ENCODE data around the gene NUDT8.
"Not testable (repeated sequence)": the region's sequence is repeated elsewhere in the genome, so short reads cannot be mapped to it uniquely, and the experiment has no call there.

The NUDT8 gene

GRCh38 chr11:67641338-67642172 lies 11.8 kb upstream of the NUDT8 start:
- no peak for DNase-seq (ENCODE audit: low spot score)

GRCh38 chr11:67640758-67641337 lies 11.1 kb upstream of the NUDT8 start:
- no peak for DNase-seq (ENCODE audit: low spot score)

DNA sequence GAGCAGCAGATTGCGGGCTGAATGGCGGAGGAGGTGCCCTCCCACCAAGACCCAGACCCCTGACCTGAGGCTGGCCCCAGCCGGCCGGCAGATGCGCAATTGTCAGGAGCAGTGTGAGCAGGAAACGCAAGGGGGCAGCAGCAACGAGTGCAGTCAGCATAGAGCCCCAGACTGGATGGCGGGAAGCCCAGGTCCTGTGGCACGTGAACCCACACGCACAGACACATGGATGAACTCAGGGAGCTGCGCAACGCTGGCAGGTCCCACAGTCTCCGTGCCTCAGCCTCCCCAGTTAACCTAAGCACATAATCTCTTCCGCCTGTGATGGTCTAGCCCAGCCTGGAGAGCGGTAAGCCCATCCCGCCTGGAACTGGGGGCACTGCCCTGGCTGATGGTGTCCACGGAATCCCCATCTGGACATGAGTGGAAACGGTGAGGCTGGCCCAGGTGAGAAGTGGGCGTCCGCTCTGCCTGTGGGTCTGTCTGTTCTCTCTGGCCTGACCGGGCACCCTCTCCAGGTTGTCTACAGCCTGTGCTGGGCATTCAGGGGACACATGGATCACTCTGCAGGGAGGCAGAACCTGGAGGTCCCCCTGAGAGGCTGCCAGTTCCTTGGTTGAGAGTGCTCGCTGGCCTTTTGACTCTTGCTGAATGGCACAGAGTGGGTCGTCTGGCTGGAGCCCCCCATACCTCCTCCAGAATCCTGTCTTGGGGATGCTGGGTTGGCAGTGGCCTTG lies 10.5 kb upstream of the NUDT8 start:
- DNase-seq (ENCODE audit: low spot score), result peak; percentile 17

GRCh38 chr11:67639438-67639859 lies 9.7 kb upstream of the NUDT8 start, which contains the start of gene TBX10:
TSS of gene TBX10 (minus strand) at chr11:67639763. CDS start at chr11:67639472, 291 bp downstream.
- DNase-seq (ENCODE audit: low spot score), result no peak

- DNase-seq (ENCODE audit: low spot score), result no peak
Measured at GRCh38 chr11:67638535-67639437, 9.0 kb upstream of the NUDT8 start.

GRCh38 chr11:67637441-67637840 lies 7.7 kb upstream of the NUDT8 start:
- not testable (repeated sequence) for DNase-seq (ENCODE audit: low spot score)

- no peak for DNase-seq (ENCODE audit: low spot score)
Measured at GRCh38 chr11:67636962-67637361, 7.2 kb upstream of the NUDT8 start.

DNA sequence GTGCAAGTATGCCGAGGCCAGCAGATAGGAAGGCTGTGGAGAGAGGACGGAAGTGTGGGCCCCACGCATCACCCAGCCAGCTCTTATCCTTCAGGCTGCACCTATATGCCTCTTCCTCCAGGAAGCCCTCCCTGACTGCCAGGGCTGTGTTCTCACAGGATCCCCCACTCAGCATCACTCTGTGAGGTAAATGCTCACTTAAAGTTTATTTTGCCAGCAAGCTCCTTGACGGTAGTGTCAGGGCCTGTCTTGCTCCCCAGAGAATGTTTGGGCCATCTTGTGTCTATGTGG lies 5.4 kb upstream of the NUDT8 start:
- DNase-seq (ENCODE audit: low spot score), result no peak

- no peak for DNase-seq (ENCODE audit: low spot score)
Measured at GRCh38 chr11:67634366-67635230, 4.9 kb upstream of the NUDT8 start.

DNA sequence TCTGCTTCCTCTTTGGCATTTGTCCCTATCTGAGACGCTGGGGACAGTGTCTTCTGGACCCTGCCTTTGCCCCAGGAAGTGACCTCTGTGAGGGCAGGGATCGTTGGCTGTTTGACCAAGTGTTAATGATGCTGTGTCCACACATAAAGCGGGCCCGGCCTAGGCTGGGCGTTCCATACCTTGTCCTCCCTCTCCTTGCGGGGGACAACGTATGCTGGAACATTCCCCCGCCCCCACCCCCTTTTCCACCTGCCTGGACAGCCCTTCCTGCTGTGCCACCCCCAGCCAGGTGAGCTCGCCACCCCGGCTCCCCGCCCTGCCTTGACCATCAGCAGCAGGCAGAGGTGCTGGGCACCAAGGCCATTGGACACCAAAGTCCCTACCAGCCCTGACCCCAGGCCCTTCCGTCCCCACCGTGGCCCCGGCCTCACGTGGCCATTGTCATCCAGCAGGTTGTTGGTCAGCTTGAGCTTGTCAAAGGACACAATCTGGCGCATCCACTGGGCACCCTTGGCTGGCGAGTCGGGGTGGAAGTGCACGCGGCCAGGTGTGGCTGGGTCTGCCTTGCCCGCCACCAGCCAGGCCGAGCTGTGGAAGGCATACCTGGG lies 4.1 kb upstream of the NUDT8 start:
- no peak for DNase-seq (ENCODE audit: low spot score)

DNA sequence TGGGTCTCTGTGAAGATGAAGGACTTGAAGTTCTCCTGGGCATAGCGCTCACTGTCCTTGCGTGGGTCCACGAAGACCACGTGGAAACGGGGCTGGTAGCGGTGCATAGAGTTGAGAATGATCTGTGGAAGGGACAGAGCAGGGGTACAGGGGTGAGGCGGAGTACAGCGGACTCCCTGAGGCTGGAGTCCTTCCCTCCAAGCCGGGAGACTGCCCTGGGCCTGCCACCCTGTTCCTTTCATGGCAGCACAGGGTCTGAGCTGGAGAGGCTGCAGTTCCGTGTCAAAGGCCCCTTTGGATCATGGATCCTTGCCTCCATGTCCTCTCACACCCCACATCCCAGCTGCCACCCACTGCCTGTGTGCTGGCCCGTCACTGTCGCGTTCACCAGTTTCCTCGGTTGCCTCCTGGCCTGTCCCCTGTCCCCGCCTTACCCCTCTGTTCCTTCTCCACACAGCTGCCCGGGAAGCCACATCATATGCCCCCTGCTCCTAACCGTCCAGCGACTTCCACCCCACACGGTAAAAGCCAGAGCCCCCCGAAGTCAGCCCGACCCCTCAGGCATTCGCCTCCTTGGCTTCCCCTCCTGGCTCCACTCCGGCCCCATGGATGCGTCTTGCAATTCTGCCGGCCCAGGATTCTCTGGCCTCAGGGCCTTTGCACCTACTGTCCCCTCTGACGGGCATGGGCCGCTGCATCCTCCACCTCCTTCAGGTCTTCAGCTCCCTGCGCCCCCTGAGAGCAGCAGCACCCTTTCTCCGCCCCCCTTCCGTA lies 3.4 kb upstream of the NUDT8 start:
- no peak for DNase-seq (ENCODE audit: low spot score)

GRCh38 chr11:67632175-67632981 lies 2.6 kb upstream of the NUDT8 start:
- DNase-seq (ENCODE audit: low spot score), result no peak

DNA sequence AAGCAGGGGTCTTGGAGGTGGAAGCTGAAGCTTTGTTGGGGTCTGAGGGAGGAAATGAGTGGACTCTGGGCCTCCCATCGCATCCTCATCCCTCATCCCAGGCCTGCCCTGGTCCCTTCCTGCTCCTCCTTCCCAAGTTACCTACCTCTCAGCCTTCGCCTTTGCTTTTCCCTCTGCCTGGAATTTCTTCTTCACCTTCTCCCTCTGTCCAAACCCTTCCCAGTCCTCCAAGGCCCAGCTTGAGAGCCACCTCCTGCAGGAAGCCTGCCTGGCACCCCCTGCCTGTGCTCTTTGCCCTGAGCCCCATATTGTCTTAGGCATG lies 2.1 kb upstream of the NUDT8 start:
- no peak for DNase-seq (ENCODE audit: low spot score)

GRCh38 chr11:67631411-67631810 lies 1.7 kb upstream of the NUDT8 start:
- no peak for DNase-seq (ENCODE audit: low spot score)

- no peak for DNase-seq (ENCODE audit: low spot score)
Measured at GRCh38 chr11:67630943-67631331, 1.2 kb upstream of the NUDT8 start.

GRCh38 chr11:67630228-67630942 lies 648 bp upstream of the NUDT8 start:
- DNase-seq (ENCODE audit: low spot score), result peak; percentile 95

DNA sequence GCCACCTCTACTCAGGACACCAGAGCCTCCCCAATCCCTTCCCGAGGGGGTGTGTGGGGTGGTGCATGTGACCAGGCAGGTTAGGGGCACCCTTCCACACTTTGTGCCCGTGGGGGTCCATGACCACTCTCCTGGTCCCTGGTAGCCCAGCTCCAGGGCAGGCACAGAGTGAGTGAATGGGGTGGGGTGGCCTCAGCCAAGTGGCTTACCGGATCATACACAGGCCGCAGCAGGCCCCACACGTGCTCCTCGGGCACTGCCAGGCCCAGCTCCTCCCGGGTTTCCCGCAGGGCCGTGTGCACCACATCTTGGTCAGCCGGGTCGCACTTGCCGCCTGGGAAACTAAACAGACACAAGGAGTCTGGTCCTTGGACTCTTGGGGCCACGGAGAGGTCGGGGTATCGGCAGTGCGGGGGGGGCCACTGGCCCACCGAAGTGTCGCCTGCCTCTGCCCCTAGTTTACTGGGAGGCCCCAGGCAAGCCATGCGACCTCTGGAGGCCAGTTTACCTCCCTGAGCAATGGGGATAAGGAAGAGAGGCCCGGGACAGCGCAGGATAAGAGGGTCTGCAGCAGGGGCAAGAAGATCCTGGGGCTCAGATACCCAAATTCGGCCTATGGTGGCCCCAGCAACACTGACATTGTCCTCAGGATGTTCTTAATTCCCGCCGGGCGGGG lies 889 bp downstream of the NUDT8 start:
- no peak for DNase-seq (ENCODE audit: low spot score)
